Measurements from ENCODE around the gene CDK7.
"Not testable (repeated sequence)": the region's sequence is repeated elsewhere in the genome, so short reads cannot be mapped to it uniquely, and the experiment has no call there.

Gene CDK7

DNA sequence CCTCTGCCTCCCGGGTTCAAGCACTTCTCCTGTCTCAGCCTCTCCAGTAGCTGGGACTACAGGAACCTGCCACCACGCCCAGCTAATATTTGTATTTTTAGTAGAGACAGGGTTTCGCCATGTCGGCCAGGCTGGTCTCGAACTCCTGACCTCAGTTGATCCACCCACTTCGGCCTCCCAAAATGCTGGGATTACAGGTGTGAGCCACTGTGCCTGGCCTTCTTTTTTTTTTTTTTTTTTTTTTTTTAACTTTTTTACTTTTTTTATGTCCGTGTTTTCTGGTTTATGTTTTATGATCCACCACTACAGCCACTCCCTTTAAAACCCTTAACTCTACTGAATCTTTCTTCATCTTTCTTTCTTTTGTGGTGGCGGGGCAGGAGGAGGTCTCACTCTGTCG, 2.0 kb downstream of the CDK7 start:
- DNase-seq (ENCODE audit: low read depth in 2 of 2): not testable (repeated sequence)

DNA sequence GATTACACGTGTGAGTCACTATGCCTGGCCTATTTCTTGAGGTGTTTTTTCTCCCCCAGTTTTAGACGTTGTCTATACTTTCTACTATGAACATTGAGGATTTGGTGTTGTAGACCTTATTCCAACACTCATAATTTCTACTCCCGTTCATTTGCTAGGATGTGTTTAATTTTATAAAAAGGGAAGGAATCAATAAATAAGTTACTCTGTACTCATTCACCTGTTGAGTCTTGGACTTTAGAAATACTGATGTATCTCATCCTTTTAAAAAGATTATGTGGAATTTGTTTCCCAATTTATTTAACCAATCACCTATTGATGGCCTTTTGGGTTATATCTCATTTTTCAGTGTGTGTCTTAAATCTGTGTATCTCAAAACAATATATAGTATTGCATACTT, 3.2 kb downstream of the CDK7 start:
- no peak for DNase-seq (ENCODE audit: low read depth in 2 of 2)

DNA sequence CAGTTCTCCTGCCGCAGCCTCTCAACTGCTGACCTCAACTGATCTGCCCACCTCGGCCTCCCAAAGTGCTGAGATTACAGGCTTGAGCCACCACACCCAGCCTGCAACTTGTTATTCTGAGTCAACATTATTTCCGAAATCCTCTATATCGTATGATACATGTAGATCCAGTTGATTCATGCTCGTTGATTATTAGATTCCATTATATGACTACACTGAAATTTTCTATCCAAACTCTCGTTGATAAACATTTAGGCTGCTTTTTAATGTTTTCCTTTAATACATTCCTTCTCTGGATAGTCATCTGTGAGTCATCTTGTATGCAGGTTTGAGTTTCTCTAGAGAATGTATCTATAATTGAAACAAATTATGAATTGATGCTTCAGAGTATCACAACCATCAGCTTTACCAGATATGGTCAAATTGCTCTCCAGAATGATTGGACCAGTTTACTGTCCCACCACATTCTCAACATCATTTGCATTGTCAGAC, 4.1 kb downstream of the CDK7 start:
- no peak for DNase-seq (ENCODE audit: low read depth in 2 of 2)

DNA sequence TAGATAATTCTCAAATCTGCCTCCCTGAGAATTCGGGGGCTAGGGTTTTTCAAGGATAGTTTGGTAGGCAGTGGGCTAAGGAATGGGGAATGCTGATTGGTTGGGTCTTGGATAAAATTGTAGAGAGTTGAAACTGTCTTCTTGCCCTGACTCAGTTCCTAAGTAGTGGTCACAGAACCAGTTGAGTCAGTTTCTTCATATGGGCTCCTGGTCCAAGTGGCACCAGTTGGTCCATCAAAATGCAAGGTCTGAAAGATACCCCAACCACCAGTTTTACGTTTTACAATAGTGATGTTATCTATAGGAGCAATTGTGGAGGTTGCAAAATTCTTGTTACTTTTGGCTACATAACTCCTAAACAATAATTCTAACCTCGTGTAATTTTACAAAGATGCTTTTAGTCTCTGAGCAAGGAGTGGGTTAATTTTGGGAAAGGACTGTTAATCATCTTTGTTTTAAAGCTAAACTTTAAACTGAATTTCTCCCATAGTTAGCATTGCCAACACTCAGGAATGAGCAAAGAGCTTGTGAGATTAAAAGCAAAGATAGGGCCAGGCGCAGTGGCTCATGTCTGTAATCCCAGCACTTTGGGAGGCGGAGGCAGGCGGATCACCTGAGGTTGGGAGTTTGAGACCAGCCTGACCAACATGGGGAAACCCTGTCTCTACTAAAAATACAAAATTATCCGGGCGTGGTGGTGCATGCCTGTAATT, 7.7 kb downstream of the CDK7 start:
- no peak for DNase-seq (ENCODE audit: low read depth in 2 of 2)

DNA sequence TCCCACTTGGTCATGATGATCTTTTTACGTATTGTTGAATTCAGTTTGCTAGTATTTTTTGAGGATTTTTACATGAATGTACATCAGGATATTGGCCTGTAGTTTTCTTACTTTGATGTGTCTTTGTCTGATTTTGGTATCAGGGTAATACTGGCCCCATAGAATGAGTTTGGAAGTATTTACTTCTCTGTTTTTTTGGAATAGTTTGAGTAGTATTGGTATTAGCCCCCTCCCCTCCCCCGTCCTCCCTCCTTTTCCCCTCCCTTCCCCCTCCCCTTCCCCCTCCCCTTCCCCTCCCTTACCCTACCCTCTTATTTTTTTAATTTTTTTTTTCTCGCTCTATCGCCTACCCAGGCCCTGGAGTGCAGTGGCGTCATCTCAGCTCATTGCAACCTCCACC, 10.3 kb downstream of the CDK7 start:
- DNase-seq (ENCODE audit: low read depth in 2 of 2): no peak

DNA sequence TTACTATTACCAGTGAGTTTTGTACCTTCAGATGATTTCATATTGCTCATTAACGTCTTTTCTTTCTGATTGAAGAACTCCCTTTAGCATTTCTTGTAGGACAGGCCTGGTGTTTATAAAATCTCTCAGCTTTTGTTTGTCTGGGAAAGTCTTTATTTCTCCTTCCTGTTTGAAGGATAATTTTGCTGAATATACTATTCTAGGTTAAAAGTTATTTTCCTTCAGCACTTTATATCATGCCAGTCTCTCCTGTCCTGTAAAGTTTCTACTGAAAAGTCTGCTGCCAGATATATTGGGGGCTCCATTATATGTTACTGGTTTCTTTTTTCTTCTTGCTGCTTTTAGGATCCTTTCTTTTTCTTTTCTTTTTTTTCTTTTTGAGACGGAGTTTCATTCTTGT, 13.3 kb downstream of the CDK7 start:
- DNase-seq (ENCODE audit: low read depth in 2 of 2): no peak

DNA sequence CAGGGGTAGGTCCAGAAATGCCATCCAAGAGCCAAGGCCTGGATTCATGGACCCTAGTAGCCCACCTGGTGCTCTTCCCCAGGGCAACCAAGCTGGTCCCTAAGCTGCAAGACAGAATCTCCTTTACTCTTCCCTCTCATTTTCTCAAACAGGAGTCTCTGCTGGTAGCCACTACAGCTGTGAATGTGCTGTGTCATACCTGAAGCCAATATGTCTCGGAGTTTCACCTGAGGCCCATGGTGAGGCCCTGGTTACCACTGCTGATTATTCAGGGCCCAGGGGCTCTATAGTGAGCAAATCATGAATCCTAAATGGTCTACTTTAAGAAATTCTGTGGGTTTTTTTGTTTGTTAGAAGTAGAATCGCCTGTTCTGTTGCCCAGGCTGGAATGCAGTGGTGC, 15.9 kb downstream of the CDK7 start:
- no peak for DNase-seq (ENCODE audit: low read depth in 2 of 2)

DNA sequence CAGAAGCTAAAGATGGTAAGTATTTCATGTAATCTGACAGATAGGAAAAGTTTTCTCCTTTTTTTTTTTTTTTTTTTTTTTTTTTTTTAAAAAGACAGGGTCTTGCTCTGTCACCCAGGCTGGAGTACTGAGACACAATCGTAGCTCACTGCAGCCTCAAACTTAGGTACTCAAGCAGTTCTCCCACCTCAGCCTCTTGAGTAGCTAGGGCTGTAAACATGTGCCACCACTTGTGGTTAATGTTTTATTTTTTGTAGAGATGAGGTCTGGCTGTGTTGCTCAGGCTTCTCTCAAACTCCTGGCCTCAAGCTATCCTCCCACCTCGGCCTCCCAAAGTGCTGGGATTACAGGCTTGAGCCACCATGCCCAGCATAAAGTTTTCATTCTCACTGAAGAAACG, 17.8 kb downstream of the CDK7 start:
- DNase-seq (ENCODE audit: low read depth in 2 of 2): no peak

DNA sequence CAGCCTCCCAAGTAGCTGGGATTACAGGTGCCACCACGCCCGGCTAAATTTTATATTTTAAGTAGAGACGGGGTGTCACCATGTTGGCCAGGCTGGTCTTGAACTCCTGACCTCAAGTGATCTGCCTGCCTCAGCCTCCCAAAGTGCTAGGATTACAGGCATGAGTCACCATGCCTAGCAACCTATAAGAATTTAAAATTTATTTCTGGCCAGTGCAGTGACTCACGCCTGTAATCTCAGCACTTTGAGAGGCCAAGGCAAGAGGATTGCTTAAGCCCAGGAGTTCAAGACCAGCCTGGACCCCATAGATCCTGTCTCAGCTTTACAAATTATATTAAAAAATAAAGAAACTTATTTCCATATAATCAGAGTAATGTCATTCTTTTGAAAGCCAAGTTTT, 21.3 kb downstream of the CDK7 start:
- not testable (repeated sequence) for DNase-seq (ENCODE audit: low read depth in 2 of 2)

DNA sequence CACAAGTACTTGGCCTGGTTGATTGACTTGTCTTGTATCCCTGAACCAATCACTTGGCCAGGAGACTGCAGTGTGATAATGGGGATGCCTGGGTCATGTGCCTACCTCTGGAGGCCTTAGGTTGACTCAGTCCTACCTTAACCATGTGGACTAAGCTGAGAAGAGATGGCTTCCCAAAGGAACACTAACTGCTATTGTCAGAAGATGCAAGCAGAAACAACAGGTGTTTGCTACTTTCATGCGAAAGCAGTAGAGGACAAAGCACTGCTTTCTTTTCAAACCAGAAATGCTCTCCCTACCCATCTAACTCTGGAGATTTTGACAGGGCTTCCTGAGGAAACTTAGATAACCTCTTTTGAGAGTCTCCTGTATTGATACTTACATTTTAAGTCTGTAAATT, 22.9 kb downstream of the CDK7 start:
- no peak for DNase-seq (ENCODE audit: low read depth in 2 of 2)

DNA sequence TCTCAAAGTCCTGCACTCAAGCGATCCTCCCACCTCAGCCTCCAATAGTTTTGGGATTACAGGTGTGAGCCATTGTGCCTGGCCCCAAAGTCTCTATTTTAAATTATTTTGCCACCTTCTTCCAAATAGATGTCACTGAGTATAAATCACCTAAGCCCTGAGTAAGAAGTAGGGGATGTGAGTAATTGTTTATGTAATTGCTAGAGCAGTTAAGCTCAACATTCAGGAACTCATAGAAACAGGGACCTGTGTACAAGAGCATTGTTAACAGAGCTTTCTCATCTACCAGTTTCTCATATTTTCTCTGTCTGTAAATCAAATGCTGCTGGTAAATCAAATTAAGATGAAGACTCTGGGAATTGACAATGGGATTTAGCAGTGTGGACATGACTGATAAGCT, 26.3 kb downstream of the CDK7 start:
- DNase-seq (ENCODE audit: low read depth in 2 of 2): no peak

DNA sequence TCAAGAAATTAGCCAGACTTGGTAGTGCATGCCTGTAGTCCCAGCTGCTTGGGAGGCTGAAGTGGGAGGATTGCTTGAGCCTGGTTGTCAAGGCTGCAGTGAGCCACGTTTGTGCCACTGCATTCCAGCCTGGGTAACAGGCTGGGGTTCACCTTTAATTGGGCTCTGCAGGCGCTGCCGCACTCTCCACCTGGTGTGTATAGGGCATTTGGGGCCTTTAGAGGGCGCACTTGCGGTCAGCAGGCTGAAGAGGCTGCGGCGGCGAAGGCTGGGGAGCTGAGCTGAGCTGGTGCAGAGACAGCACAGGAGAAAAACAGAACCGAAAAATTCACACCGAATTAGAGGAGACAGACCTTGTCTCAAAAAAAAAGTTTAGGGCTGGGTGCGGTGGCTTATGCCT, 31.2 kb downstream of the CDK7 start:
- DNase-seq (ENCODE audit: low read depth in 2 of 2): no peak

DNA sequence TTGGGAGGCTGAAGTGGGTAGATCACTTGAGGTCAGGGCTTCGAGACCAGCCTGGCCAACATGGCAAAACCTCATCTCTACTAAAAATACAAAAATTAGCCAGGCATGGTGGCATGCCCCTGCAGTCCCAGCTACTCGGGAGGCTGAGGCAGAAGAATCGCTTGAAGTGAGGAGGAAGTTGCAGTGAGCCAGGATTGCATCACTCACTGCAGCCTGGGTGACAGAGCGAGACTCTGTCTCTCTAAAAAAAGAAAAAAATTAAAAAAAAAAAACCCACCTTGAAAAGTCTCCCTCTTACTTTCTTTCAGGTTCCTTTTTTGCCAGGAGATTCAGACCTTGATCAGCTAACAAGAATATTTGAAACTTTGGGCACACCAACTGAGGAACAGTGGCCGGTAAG, 34.2 kb downstream of the CDK7 start:
- no peak for DNase-seq (ENCODE audit: low read depth in 2 of 2)

DNA sequence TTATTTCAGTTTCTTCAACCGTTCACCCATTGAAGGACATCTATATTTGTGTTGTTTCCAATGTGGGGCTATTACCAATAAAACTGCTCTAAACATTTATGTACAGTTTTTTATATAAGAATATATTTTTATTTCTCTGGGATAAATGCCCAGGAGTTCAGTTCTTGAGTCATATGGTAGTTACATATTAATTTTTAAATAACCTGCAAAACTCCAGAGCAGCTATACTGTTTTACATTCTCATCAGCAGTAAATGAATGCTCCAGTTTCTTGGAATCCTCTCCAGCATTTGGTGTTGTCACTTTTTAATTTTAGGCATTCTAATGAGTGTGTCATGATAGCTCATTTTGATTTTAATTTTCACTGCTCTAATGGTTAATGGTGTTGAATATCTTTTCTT, 36.2 kb downstream of the CDK7 start:
- DNase-seq (ENCODE audit: low read depth in 2 of 2): no peak

DNA sequence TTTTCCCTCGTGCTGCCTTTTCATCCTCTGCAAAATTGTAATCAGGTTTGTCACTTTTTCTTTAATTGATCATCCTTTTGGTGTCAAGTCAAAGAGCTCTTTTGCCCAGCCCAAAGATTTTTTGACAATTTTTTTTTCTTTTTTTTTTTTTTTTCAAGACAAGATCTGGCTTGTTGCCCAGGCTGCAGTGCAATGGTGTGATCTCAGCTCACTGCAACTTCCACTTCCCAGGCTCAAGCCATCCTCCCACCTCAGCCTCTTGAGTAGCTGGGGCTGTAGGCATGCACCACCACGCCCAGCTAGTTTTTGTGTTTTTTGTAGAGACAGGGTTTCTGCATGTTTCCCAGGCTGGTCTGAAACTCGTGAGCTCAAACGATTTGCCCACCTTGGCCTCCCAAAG, 36.7 kb downstream of the CDK7 start:
- no peak for DNase-seq (ENCODE audit: low read depth in 2 of 2)

DNA sequence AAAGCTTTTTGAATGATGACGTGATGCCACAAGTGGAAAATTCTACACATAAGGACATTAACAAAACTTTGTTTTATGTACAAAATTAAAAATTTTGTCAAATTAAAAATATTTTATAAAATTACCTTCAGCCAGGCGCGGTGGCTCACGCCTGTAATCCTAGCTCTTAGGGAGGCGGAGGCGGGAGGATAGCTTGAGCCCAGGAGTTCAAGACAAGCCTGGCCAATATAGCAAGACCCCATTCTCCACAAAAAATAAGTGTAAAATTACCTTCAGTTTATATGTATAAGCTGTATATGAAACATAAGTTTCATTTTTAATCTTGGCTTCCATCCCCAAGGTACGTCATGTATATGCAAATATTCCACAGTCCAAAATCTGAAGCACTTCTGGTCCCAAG, 40.9 kb downstream of the CDK7 start:
- DNase-seq (ENCODE audit: low read depth in 2 of 2): no peak

DNA sequence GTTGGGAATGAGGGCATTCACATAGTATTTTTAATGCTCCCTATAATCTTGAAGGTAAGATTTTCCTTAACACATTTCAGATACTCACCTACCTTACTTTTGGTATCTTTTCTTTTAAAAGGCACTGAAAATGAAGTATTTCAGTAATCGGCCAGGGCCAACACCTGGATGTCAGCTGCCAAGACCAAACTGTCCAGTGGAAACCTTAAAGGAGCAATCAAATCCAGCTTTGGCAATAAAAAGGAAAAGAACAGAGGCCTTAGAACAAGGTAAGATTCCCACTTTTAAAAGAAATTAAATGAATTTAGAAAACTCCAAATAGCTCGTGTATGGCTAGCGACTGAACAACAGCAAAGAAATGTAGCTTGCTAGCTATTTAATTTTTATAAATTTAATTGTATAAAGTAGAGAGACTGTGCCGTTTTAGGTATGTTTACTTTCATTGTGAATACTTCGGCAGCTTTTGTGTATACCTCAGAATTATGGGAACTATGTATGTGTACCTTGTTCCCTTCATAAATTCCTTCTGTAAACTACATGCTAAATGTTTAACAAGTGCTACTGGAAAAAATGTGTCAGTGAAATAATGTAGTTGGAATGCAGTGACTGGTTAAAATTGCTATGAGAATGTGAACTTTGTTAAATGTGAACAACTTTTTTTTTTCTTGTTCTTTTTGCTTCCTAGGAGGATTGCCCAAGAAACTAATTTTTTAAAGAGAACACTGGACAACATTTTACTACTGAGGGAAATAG, 41.9 kb downstream of the CDK7 start:
- DNase-seq (ENCODE audit: low read depth in 2 of 2): no peak

DNA sequence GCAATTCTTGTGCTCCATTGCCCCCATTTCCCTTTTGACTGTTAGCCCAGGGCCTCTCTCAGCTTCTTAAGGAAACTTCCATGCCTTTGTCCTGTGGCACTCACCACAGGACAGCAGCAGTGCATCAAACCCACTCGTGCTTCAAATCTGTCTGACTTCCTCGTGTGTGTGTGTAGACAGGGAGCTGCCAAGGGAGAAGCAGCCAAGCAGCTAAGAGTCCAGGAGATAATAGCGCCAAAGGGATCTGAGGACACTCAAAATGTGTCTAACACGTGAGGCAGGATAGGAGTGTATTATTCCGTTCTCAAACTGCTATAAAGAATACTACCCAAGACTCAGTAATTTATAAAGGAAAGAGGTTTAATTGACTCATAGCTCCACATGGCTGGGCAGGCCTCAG, 44.8 kb downstream of the CDK7 start:
- DNase-seq (ENCODE audit: low read depth in 2 of 2): no peak

DNA sequence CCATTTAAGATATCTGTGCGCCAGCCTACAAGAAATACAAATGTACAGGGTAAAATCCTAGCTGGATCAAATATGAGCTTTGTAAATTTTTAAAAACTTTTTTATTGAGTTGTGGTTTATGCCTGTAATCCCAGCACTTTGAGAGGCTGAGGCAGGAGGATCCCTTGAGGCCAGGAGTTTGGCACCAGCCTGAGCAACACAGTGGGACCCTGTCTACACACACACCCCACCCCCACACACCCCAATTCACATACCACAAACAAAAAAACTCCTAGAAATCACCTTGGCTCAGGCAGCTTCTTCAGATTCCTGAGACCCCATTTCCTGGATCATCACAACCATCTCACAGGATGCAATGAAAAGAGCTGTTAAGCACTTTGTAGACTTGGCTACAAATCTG, 46.4 kb downstream of the CDK7 start:
- DNase-seq (ENCODE audit: low read depth in 2 of 2): no peak

DNA sequence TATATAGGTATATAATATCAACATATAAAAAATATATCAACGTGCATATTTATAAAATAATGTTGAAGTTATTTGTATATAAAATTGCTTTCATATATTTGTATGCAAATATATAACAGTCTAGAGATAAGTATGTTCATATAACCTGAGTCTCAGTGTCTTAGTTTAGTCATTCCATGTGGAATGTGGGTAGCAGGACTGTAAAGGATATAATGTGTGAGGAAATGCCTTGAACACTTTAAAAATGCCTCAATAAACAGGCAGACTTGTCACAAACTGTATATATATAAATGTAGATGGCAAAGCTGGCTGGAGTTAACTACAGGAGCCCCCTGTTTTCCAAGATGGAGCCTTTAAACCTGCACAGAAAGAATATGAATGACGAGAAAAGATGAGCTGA, 49.5 kb downstream of the CDK7 start:
- no peak for DNase-seq (ENCODE audit: low read depth in 2 of 2)

DNA sequence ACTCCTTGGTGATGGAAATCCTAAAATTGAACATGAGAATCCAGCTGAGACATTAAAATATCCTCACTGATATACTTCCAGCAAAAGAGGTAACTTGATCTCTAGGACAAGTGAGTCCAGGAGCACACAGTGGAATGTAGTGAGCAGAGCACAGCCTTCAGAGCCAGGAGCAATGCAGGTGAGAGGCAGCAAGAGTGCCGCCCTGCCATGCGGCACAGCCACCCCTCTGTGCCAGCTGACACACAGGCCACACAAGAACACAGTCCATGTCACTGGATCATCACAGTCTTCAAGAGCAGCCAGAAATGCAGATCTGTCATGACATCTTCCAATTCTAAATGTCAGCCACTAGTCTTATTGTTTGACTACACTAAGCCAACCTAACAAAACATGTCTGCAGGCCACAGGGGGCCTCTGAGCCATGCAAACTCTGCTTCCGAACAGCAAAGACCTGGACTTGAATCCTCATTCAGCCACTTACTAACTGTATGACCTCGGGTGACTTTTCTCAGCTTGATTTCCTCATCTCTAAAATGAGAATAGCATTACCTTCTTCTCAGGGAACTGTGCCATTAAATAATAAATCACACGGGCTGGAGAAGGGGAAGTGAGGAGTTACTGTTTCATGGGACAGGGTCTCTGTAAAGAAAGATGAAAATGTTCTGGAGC, 50.9 kb downstream of the CDK7 start:
- DNase-seq (ENCODE audit: low read depth in 2 of 2): no peak

DNA sequence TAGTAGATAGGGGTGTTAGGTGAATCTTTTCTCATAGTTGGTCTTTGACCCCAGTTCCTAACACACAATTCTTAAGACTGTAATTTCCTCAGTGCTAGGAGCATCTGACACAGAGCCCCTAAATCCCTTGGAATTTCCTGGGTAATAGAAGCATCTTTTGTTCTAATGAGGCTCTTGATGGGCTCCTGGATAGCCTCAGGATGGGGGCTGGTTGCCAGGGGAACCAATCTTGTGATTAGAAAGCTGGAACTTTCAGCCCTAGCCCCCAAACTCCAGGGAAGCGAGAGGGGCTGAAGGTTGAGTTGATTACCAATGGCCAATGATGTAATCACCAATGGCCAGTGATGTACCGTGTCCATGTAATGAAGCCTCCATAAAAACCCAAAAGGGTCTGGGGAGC, 53.4 kb downstream of the CDK7 start:
- no peak for DNase-seq (ENCODE audit: low read depth in 2 of 2)

DNA sequence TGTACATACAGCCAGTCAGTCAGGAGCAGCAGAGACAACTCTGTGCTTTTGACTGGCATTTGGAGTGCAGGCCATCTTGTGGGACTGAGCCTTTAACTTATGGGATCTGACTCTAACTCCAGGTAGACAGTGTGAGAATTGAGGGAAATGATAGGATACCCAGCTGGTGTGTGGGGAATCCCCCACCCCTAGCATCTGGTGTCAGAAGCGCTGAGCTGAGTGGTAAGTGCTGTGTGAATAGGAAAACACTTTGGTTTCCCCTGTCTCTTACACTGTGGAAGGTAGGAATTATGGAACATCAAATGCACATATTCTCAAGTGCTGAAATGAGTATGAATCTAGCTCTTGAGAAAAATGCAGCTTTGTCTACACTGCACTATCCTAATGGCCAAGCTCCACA, 54.0 kb downstream of the CDK7 start:
- no peak for DNase-seq (ENCODE audit: low read depth in 2 of 2)
